DMS53 treated with DMSO at 0.1 percent for 48 hours (cell line): ENCODE results near the gene VCP.

Experiments
- DNase-seq: peaks from one replicate; lab custom pipeline; 2025; ENCODE audit not compliant: unreplicated experiment; lab: John Stamatoyannopoulos, UW

Gene VCP

GRCh38 chr9:35072461-35073278 is at the start of gene VCP:
TSS of gene VCP (minus strand) at chr9:35072625. CDS start at chr9:35072353, 272 bp downstream.
- peak; percentile 95 for DNase-seq

GRCh38 chr9:35116898-35117551 is 44.6 kb upstream of the VCP start:
- peak; percentile 75 for DNase-seq

- DNase-seq: no peak
These were observed 44.1 kb upstream of the VCP start for GRCh38 chr9:35116539-35116897.

GRCh38 chr9:35115680-35116538 is 43.5 kb upstream of the VCP start, which contains the start of gene ATOSB:
TSS of gene ATOSB (minus strand) at chr9:35115862. CDS start at chr9:35108274, 7,588 bp downstream.
- DNase-seq: peak; percentile 89

- peak; percentile 19 for DNase-seq
These were observed 42.6 kb upstream of the VCP start for GRCh38 chr9:35114840-35115628.

GRCh38 chr9:35114113-35114839 is 41.9 kb upstream of the VCP start:
- peak; percentile 2 for DNase-seq

- no peak for DNase-seq
These were observed 40.0 kb upstream of the VCP start for GRCh38 chr9:35112257-35113020.

GRCh38 chr9:35111001-35111933 is 38.8 kb upstream of the VCP start:
- DNase-seq: peak; percentile 86

- no peak for DNase-seq
These were observed 37.9 kb upstream of the VCP start for GRCh38 chr9:35110327-35110761.

GRCh38 chr9:35108946-35109575 is 36.6 kb upstream of the VCP start:
- DNase-seq: no peak

GRCh38 chr9:35108461-35108860 is 36.0 kb upstream of the VCP start:
- DNase-seq: no peak

- no peak for DNase-seq
These were observed 35.2 kb upstream of the VCP start for GRCh38 chr9:35107297-35108290.

GRCh38 chr9:35106343-35106730 is 33.9 kb upstream of the VCP start:
- DNase-seq: no peak

- DNase-seq: no peak
These were observed 33.3 kb upstream of the VCP start for GRCh38 chr9:35105571-35106342.

GRCh38 chr9:35105126-35105525 is 32.7 kb upstream of the VCP start:
- no peak for DNase-seq

GRCh38 chr9:35104586-35104985 is 32.2 kb upstream of the VCP start:
- no peak for DNase-seq
